ENCODE results near the gene TBCE.

DNA sequence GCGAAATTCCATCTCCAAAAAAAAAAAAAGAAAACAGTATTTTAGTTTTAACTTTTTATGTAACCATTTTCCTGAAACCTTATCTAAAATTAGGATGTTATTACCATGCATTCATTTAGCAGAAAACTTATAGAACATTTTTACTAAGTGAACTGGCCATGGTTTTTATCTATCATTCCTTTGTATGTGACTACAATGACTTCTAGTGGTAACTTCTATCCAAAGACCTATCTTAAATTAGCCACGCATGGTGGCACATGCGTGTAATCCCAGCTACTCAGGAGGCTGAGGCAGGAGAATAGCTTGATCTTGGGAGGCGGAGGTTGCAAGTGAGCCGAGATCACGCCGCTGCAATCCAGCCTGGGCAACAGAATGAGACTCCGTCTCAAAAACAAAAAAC, 27.5 kb upstream of the TBCE start:
- TF ChIP-seq POLR2A (IDR thresholded peaks at IDR 0.05; ENCODE audit: low read depth, low read length) = no peak
- no peak for TF ChIP-seq TAF1 (IDR thresholded peaks at IDR 0.05; ENCODE audit: low read depth, low read length)
- no peak for TF ChIP-seq POLR2AphosphoS5 (IDR thresholded peaks at IDR 0.05; ENCODE audit: low read depth, low read length)
